GM21360 (cell line): Measurements from ENCODE around the gene TCTN1.
"Not testable (repeated sequence)": the region's sequence is repeated elsewhere in the genome, so short reads cannot be mapped to it uniquely, and the experiment has no call there.

Experiments used
- ATAC-seq: cut with Tn5 transposase; IDR thresholded peaks from one replicate; pipeline ENCODE4 v1.9.1; 2021; ENCODE audit warnings: mild to moderate bottlenecking, moderate library complexity; ENCODE audit not compliant: unreplicated experiment

Gene TCTN1

DNA sequence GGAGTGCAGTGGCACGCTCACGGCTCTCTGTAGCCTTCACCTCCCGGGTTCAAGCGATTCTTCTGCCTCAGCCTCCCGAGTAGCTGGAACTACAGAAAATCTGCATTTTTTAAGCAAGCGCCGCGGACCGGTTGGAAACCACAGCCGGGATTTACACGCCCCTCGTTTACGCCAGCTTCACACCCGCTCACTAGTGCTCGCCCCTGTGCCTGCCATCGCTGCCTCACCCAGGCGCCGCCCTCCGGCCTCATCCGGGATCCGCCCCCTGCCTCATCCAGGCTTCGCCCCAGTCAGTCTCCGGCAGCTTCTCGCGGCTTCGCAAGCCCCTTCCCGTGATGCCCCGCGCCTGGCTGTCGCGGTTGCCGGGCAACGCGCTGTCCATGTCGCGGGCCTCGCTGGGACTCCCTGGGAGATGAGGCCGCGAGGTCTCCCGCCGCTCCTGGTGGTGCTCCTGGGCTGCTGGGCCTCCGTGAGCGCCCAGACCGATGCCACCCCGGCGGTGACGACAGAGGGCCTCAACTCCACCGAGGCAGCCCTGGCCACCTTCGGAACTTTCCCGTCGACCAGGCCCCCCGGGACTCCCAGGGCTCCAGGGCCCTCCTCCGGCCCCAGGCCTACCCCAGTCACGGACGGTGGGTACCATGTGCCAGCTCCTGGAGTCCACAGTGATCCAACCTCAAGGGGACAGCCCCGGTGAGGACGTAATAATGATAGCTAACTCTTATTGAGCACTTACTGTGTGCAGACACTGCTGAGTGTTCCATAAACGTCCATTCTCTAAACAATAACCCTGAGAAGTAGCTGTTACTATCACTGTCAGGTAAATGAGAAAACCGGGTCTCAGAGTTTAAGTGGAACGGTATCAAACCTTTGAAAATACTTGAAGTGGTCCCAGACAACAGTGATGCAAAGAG lies at the start of gene TCTN1:
Gene TCTN1, plus strand, starts transcription at position 359 of the 914 bp plus-strand sequence. Its CDS starts 54 bp downstream, at position 413.
- ATAC-seq = peak; percentile 88

DNA sequence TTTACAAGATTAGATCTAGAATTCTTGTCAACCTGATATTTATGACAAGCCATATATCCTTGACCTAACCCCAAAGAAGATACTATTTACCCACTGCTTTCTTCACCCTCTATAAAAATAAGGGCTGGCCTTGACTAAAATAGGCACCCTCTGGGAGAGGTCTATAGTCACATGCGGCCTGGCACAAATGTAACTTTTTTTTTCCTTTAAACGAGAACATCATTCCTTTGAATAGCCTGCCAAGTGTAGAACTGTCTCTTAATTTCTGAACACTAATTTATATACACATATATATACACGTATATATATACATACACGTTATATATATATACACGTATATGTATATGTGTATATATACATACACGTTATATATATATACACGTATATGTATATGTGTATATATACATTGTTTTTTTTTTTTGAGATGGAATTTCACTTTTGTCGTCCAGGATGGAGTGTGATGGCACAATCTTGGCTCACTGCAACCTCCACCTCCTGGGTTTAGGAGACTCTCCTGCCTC lies 49.4 kb upstream of the TCTN1 start:
- no peak for ATAC-seq

DNA sequence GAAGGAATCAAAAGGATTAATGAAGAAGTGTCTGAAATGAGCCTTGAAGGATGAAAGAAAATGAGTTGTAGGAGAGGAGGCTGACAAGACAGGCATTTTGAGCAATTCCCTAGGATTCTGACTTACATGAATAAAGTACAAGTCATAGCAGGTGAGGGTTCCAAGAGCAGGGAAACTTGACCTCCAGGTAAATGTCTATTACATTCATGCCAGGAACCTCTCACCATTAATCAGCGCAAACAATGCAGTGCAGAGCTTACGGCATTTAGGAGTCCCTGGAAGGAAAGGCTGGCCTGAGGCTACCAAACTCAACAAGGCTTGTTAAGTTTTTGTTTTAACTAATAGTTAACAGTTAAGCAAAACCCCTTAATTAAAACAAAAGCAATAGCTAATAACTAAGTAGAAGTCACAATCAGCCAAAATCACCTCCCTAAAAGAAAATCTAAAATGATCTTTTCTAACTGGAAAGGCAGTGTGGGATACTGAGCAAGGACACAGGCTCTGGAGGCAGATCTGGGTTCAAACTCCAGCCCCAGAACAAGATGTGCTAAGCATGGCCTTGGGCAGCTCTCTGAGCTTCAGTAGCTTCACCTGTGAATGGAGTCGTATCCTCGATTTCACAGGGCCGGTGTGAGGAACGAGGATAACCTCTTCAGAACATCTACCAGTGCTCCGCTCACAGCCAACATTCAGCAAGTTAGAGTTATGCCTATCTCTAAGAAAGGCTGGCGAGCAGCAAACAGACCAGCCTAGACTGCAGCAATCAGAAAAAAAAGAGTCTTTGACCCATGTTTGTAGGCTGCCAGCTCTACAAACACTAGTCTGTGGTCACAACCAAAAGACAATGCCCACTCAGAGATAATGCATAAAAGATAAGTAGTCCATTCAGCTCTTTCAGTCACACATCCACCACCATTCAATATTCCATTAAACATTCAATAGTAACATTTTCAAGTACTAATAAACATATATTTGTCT lies 47.7 kb upstream of the TCTN1 start:
- no peak for ATAC-seq

DNA sequence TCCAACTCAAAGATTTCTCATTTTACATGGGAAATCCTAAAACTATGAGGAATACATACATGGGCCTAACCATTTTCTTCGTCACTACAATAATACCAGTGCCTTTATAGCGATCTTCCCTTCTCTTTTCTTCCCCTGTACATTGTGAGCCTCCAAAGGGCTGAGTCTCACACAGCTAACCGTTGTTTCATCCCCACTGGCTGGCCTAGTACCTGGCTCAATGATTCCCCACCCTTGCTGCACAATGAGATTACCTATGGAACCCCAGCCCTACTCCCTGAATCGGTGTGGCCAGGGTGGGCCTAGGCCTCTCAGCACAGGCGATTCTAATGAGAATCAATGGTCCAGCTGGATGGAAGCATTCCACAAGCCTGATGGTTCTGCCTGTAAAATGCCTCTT lies 46.9 kb upstream of the TCTN1 start:
- no peak for ATAC-seq

DNA sequence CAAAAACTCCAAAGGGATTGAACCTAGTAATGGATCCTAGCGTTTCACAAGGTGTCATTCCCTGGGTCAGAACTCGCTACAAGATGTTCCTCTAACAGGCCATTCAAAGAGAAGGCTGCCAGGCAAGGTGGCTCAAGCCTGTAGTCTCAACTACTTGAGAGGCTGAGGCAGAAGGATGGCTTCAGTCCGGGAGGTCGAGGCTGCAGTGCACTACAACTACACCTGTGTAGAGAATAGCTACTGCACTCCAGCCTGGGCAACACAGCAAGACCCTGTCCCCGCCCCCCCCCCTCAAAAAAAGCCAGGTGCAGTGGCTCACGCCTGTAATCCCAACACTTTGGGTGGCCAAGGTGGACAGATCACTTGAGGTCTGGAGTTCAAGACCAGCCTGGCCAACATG lies 45.2 kb upstream of the TCTN1 start:
- ATAC-seq = no peak

DNA sequence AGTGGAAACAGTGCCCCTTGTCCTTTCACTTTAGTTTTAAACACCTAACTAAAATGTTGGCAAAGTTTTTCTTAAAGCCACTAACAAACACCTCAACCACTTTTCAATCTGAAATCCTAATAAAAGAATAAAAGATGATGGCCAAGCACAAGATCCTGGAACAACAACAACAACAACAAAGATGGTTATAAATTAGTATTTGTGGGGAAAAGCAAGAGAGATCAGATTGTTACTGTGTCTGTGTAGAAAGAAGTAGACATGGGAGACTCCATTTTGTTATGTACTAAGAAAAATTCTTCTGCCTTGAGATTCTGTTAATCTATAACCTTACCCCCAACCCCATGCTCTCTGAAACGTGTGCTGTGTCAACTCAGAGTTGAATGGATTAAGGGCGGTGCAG lies 44.1 kb upstream of the TCTN1 start:
- ATAC-seq = not testable (repeated sequence)

DNA sequence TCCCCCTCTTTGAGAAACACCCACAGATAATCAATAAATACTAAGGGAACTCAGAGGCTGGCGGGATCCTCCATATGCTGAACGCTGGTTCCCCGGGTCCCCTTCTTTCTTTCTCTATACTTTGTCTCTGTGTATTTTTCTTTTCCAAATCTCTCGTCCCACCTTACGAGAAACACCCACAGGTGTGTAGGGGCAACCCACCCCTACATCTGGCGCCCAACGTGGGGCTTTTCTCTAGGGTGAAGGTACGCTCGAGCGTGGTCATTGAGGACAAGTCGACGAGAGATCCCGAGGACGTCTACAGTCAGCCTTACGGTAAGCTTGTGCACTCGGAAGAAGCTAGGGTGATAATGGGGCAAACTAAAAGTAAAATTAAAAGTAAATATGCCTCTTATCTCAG lies 43.1 kb upstream of the TCTN1 start:
- not testable (repeated sequence) for ATAC-seq

DNA sequence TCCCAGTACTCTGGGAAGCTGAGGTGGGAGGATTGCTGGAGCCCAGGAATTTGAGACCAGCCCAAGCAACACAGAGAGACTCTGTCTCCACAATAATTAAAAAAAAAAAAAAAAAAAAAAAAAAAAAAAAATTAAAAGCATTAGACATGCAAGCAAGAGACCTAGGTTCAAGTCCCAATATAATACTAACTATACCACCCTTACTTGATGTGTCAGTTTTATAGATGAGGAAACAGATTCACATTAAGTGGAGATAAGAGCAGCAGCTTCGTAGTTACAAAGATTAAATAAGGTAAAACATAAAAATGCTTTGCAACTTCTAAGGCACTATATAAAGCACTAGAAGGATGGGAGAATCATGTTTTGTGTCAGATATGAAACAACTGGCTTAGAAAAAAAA lies 39.9 kb upstream of the TCTN1 start:
- ATAC-seq = no peak

DNA sequence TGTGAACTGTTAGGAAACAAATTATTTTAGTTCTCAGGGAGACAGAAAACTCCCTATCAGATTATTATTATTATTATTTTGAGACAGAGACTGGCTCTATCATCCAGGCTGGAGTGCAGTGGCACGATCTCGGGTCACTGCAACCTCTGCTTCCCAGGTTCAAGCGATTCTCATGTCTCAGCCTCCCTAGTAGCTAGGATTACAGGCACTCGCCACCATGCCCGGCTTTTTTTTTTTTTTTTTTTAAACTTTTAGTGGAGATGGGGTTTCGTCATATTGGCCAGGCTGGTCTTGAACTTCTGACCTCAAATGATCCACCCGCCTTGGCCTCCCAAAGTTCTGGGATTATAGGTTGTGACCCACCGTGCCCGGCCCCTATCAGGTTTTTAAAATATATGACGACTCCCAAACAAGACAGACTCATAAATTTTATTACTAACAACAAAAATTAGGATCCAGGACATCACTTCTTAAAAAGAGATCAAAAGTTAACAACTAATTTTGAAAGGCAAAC lies 39.2 kb upstream of the TCTN1 start:
- not testable (repeated sequence) for ATAC-seq

DNA sequence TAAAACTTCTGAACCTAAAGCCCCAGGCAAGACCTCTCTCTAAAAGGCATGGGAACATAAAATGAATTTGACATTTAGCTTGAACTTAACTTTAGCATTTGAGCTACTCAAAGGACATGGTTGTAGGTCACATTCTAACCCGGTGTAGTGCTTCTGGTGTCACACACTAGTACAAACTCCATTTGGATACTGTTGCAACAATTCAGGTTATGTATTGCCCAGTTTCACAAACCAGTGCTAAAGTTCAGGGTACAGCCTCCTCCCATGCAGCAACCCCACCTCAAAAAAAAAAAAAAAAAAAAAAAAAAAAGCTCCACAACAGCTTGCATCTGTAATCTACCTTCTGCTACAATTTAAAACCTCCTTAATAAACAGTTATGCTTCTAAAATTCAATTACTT lies 38.6 kb upstream of the TCTN1 start:
- no peak for ATAC-seq

DNA sequence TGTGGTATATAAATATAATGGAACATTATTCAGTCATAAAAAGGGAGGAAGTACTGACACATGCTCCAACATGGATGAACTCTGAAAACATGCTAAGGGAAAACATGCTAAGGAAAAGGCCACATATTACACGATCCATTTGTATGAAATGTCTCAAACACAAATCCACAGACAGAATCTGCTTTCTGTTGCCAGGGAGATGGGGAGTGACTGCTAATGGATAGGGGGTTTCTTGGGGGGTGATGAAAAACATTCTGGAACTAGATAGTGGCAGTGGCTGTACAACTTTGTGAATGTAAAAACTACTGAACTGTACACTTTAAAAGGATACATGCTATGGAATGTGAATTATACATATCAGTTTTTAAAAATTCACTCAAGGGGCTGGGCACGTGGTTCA lies 37.4 kb upstream of the TCTN1 start:
- no peak for ATAC-seq

DNA sequence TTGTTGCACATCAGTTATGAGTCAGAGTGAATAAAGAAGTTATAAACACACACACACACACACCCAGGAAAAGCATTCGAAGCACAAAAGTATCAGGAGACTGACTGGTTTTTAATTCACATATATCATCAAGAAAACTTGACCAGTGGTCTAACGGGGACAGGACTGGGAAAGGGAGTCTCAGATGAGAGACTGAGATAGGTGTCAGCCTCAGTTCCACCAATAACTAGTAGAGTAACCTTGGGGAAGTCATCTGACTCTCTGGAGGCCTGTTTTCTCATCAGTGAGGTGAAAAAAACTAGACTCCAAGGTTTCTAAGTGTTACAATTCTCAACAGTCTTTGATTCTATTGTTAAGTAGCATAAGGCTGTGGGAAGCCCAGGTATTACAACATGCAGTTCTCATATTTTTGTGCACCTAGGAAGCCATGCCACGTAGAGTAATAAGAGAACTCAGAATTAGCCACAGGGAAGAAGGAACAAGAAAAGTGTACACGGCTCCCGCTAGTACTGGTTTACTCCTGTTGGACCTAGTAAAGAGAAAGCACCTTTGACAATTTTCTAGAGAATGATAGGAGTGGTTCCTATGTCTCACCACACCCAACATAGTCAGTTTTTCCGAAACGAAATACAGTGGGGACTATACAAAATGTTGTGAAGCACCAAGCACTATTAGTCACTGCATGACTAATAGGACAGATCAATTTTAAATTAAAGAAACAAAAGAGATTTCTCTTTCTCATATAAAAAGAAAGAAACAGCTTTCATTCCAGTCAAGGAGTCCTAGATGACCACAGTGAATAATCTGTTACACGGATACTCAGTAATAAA lies 35.9 kb upstream of the TCTN1 start:
- no peak for ATAC-seq

DNA sequence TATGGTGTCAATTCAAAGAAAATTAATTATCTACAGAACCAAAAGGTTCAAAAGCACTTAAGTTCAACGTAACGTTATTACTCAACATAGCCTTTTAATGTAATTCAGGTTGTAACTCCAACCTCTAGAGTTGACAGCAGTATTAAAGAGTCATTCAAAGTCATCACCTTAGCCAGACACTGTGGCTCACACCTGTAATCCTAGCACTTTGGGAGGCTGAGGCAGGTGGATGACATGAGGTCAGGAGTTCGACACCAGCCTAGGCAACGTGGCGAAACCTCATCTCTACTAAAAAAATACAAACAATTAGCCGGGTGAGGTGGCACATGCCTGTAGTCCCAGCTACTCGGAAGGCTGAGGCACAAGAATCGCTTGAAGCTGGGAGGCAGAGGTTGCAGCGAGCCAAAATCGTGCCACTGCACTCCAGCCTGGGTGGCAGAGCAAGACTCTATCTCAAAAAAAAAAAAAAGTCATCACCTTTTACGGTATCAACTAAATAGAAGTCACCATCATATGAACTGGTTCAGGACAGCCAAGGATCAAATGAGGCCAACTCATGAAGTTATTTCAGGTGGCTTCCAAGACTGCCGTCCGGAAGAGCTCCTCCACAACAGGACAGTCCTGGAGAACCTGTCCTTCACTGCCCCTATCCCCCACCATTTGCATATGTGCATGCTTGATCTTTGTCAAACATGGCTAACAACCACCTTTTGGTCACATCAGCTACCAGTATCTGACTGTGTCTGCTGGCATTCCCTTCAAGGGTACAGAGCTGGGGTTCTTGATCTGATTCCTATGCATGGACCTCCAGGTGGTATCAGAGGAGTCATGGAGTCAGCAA lies 35.0 kb upstream of the TCTN1 start:
- ATAC-seq = no peak

DNA sequence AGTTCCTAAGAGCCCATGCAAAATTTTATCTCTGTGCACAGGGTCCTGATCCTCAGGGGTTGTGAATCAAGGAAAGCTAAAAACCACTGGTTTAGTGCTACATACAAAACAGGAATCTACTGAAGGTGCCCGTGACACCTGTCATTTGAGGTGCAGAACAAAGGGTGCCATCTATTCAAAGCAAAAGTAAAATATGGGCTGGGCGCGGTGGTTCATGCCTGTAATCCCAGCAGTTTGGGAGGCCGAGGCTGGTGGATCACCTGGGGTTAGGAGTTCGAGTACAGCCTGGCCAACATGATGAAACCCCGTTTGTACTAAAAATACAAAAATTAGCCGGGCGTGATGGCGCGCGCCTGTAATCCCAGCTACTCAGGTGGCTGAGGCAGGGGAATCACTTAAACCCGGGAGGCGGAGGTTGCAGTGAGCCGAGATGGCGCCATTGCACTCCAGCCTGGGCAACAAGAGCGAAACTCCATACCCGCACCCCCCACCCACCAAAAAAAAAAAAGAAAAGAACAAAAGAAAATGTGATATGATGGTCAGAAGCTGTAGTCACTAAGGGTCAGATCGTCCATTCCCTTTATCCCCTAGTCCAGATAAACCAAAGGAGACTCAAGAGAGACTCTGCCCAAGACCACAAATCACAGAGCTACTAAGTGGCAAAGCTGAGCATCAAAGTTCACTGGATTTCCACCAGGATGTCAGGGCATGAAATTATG lies 34.2 kb upstream of the TCTN1 start:
- ATAC-seq = no peak

DNA sequence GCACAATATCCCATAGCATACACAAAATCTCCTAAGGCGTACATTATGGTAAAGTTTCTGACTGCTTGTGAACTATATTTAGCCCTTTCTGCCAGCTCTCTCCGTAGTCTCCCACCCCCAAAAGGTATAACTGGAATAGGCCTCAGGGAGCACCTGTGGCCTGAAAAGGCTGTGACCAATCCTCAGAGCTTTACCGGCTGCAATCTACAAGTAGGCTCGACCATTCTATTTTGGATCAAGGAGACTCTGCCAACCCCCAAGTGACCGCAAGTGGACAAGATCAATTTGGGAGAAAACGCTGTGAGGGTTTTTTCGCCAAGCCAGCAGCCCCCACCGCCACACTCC lies 32.0 kb upstream of the TCTN1 start:
- no peak for ATAC-seq

DNA sequence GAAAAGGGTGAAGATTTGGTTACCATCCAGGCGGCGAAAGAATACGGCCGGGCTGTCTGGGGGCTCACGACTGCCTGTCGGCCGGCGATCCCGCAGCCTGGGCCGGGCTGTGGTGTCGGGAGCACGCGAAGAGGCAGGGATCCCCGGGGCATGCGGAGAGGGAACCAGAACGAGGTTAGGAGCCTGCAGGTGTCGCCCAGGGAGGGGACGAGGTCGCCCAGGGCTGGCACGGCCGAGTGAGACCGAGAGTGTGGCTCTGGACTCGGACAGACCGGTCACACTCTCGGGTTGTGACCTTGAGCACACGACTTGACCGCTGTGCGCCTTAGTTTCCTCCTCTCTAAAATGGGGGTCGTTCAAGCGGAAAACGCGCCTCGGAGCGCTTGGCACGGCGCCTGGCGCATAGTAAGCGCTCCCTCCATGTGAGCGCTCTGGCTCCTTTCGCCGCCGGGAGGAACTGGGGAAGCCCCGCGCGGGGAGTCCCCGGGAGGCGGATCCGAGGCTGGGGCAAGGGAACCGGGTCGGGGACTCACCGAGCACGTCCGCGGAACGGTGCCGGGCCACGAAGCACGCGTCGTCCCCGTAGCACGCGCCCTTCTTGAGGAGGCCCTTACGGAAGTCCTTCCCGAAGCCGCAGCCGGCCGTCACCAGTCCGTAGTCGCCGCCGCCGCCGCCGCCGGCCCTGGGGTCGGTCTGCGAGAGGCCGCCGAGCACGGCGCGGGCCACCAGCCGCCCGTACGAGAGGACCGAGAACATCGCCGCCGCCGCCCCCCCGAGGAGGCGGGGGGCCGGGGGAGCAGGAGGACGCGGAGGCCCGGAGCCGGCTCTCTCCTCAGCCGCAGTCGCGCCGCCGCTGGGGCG lies 31.4 kb upstream of the TCTN1 start:
- ATAC-seq = peak; percentile 47

DNA sequence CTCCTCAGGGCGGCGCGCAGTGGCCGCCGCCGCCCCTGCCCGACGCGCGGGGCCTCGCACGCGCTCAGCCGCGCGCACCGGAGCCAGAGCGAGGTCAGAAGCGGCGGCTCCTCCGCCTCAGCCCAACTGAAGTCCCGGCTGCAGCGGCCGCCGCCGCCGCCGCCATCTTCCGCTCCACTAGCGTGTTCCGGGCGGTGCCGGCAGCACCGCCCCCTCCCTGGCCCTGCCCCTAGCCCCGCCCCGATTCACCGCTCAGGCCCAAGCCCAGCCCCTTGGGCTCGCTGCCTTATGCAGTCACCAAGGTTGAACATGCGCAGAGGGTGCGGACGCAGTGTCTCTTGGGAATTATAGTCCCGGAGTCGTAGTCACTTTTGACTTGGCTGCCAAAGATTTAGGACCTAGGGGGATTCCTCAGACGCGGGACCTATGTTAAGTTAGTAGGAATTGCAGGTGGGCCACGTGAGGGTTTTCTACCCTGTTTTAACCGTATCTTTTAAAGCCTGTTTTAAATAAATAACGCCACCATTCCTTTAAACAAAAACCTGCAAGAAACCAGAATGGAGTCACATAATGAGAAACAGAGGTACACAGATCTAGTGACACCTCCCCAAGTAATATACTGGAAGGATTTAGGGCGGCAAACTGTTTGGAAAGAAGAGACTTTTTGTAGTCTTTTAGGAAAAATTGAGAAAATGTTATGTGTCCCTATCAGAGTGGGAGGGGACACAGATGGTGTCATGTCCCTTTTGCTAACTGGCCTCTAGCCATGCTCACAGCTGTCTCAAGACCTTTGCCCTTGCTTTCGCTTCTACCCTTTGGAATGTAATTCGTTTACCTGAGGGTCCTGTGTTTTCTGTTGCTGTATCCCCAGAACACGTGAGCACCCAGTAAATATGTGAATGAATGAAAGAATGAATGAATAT lies 30.5 kb upstream of the TCTN1 start, which contains the start of gene PPTC7:
Gene PPTC7, minus strand, starts transcription at position 182 of the 923 bp plus-strand sequence. CDS start 287 bp downstream, outside the sequence.
- ATAC-seq = peak; percentile 77
